Right lobe of liver (tissue), 6 donors: ENCODE data around the gene TET1. TPM values are rescaled to one million over a fixed set of nuclear protein-coding genes. Genes with fewer than 3 reads are reported as not detected.
"Not testable (repeated sequence)": the region's sequence is repeated elsewhere in the genome, so short reads cannot be mapped to it uniquely, and the experiment has no call there.

Experiments
- ATAC-seq, 4 donors: fragments of 200-7000 bp; cut with Tn5 transposase; one replicate each; pipeline ENCODE4 v1.9.1; 2020; ENCODE audit warnings: mild to moderate bottlenecking in 4 of 4, moderate library complexity in 4 of 4
- DNase-seq, 3 donors: peaks; one replicate each; pipeline ENCODE4 v3.0.0-alpha.2; 2020
- H3K27ac ChIP-seq, 3 donors: fragments of 200-600 bp; one replicate each; pipeline ENCODE4 v1.8.0; 2022
- H3K27me3 ChIP-seq, 2 donors: fragments of 200-600 bp; one replicate each; pipeline ENCODE4 v1.8.0; 2022
- H3K36me3 ChIP-seq, 4 donors: fragments of 200-600 bp; sonication (generic) in 1 of 4; one replicate each; pipeline versions ENCODE4 v1.5.1 to v1.8.0; 2017 to 2022; ENCODE audit warnings: control low read depth in 1 of 4
- H3K4me1 ChIP-seq, 4 donors: fragments of 200-600 bp; sonication (generic) in 1 of 4; one replicate each; pipeline versions ENCODE4 v1.5.1 to v1.8.0; 2017 to 2022; ENCODE audit warnings: control low read depth in 1 of 4
- H3K4me3 ChIP-seq, 3 donors: fragments of 200-600 bp; one replicate each; pipeline ENCODE4 v1.8.0; 2022
- H3K9me3 ChIP-seq, 4 donors: fragments of 200-600 bp; sonication (generic) in 1 of 4; one replicate each; pipeline versions ENCODE4 v1.5.1 to v1.8.0; 2017 to 2022; ENCODE audit warnings: control low read depth in 1 of 4
- CTCF ChIP-seq, 4 donors: fragments of 200-600 bp in 3 of 4; fragments of 450-650 bp in 1 of 4; IDR thresholded peaks; one replicate each; pipeline versions ENCODE4 v1.5.1 to v1.8.0; 2016 to 2022; ENCODE audit warnings: antibody characterized with exemption in 4 of 4, mild to moderate bottlenecking in 2 of 4
- POLR2A ChIP-seq: fragments of 450-650 bp; IDR thresholded peaks from one replicate; pipeline ENCODE4 v1.6.1; 2017; ENCODE audit warnings: antibody characterized with exemption, mild to moderate bottlenecking
- WGBS: methylation state at CpG from one replicate; pipeline ENCODE4 v1.1.6; 2018; ENCODE audit warnings: low coverage, low lambda C conversion rate; ENCODE audit not compliant: insufficient coverage; ENCODE audit errors: missing lambda C conversion rate; 5-methylcytosine and 5-hydroxymethylcytosine counted together
- intact Hi-C, 2 donors: fragments of 100-400 bp; cut with DNase I; formaldehyde crosslinking; loops; one replicate each; pipeline versions ENCODE4 v1.11.2 to v1.14.1; 2022
- total RNA-seq, 6 experiments: library from RNA; depleted of rRNA in 2 of 6; stranded (reverse); fragments of >200 nt in 2 of 6; fragmentation: NEBNext Ultra II Directional in 3 of 6; extraction: Animal tissue kit (Norgen Biotek cat#: 25700) in 3 of 6; gene quantifications; one replicate each; pipeline versions ENCODE4 v1.1.0 to v1.2.4, GENCODE V29; 2016 to 2023
- donor health status: DM: no; HTN: yes; CAD: no.
- donor health status: DM: no; HTN: no; CAD: no.
- donor health status: DM: no; HTN: no; CAD: no.
- donor health status: DM: no; HTN: yes; CAD: no.
- donor health status: DM: no; HTN: yes; CAD: no.

TET1 gene
- total RNA-seq, 6 experiments from 2014 or later: 0.62 to 0.86 (median 0.67) TPM

- intact Hi-C loops: no loop called here
- no peak for DNase-seq
These were observed 73.1 kb downstream of the TET1 start for GRCh38 chr10:68633281-68633680.

GRCh38 chr10:68633816-68634466, 73.8 kb downstream of the TET1 start:
- DNase-seq: no peak
- Histone ChIP-seq H3K9me3 (no peaks in the 10 kb centered on the region), H3K27ac (no peak overlapping the region), H3K36me3 (no peaks in the 10 kb centered on the region), H3K27me3 (no peaks in the 10 kb centered on the region), H3K4me1 (no peaks in the 10 kb centered on the region), H3K4me3 (no peak overlapping the region)
- peak in 2 of 4 donors; percentile 39 to 50 for ATAC-seq
- 79% methylated on average over 4 of the region's 4 CpGs for WGBS
- intact Hi-C loops: no loop called here
- TF ChIP-seq POLR2A (no peak), CTCF (IDR thresholded peaks at IDR 0.05) (no peak)

More at GRCh38 chr10:68633281-68633680, 73.1 kb downstream of the TET1 start:
- Histone ChIP-seq H3K27ac (no peak overlapping the region), H3K36me3 (no peaks in the 10 kb centered on the region), H3K9me3 (no peaks in the 10 kb centered on the region), H3K4me1 (no peaks in the 10 kb centered on the region), H3K27me3 (no peaks in the 10 kb centered on the region), H3K4me3 (no peak overlapping the region)
- no peak for TF ChIP-seq CTCF (IDR thresholded peaks at IDR 0.05)
- no peak for TF ChIP-seq POLR2A
- 81% methylated on average over 3 of the region's 4 CpGs for WGBS
- ATAC-seq: no peak

- TF ChIP-seq POLR2A: no peak
- TF ChIP-seq CTCF (IDR thresholded peaks at IDR 0.05): no peak
- H3K4me1 ChIP-seq: no peaks in the 10 kb centered on the region
- no peak overlapping the region for H3K27ac ChIP-seq
- no peak for DNase-seq
- H3K27me3 ChIP-seq: no peaks in the 10 kb centered on the region
- no peak for ATAC-seq
- intact Hi-C loops: no loop called here
- H3K36me3 ChIP-seq: no peaks in the 10 kb centered on the region
- H3K9me3 ChIP-seq: no peaks in the 10 kb centered on the region
- 81% methylated on average over 3 of the region's 3 CpGs for WGBS
- no peak overlapping the region for H3K4me3 ChIP-seq
These were observed 76.2 kb downstream of the TET1 start for GRCh38 chr10:68636335-68636734.

GRCh38 chr10:68643550-68643949, 83.4 kb downstream of the TET1 start:
- DNase-seq, H3K27ac ChIP-seq, ATAC-seq, H3K4me3 ChIP-seq, H3K9me3 ChIP-seq, H3K4me1 ChIP-seq, H3K36me3 ChIP-seq, H3K27me3 ChIP-seq, intact Hi-C loops: not testable (repeated sequence)
- WGBS: 94% methylated on average over 5 of the region's 5 CpGs

- 95% methylated on average over 2 of the region's 2 CpGs for WGBS
- H3K9me3 ChIP-seq: no peaks in the 10 kb centered on the region
- peak overlapping the region in 1 of 3 donors; percentile 14 for H3K27ac ChIP-seq
- TF ChIP-seq CTCF (IDR thresholded peaks at IDR 0.05) (no peak), POLR2A (no peak)
- ATAC-seq (peak in 3 of 4 donors; percentile 61 to 92 (median 72)), DNase-seq (no peak)
- intact Hi-C loops: no loop called here
- no peaks in the 10 kb centered on the region for H3K36me3 ChIP-seq
- no peaks in the 10 kb centered on the region for H3K4me1 ChIP-seq
- H3K27me3 ChIP-seq: no peaks in the 10 kb centered on the region
- no peak overlapping the region for H3K4me3 ChIP-seq
These were observed 87.7 kb downstream of the TET1 start for GRCh38 chr10:68647672-68648341.
